NCI-H2081 treated with DMSO at 0.1 percent for 48 hours (cell line): Measurements from ENCODE around the gene RNF103.
"Not testable (repeated sequence)": the region's sequence is repeated elsewhere in the genome, so short reads cannot be mapped to it uniquely, and the experiment has no call there.

Experiments
- DNase-seq: peaks from one replicate; lab custom pipeline; 2025; lab: John Stamatoyannopoulos, UW

Gene RNF103

DNA sequence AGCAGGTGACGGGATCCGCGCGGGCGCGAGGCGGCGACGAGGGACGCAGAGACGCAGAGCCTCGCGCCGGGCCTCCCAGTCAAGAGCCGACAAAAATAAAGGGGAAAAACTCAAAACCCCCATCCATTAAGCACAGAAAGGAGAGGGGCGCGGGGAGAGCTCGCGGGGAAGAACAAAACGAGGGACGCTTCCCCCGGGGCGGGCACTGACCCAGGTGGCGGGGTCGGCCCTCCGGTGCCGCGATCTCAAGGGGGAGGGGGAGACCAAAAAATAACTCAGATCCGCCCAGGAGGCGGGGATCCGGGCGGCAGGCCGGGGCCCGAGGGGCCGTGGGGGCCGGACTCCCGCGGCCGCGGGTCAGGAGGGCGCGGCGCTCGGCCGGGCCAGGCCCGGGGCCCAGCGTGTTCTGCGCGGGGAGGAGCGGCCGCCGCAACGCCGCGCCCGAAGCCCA lies 597 bp downstream of the RNF103 start:
- no peak for DNase-seq

DNA sequence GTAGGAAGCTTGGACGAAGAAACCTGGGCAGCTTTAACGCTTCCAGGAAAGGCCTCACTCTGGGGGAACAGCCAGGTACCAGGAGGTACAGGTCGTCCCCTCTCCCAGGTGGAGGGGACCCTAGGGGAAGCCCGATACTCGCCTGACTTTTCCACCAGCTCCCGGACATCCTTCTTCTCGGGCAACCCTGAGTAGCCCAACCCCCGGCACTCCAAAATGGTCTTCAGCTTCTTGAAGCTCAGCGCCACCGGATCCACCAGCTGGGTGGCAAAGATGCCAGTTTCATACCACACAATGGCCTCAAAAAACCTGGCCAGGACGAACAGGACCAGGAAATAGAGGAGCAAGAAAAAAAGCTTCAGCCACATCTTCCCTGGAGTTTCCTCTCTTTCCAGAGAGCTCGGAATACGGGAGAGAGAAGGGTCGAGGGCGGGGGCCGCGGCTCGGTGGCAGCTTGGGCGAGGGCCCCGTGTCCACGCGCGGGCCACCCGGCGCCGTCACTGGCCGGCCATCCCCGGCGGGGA lies 1.1 kb downstream of the RNF103 start:
- DNase-seq = no peak

DNA sequence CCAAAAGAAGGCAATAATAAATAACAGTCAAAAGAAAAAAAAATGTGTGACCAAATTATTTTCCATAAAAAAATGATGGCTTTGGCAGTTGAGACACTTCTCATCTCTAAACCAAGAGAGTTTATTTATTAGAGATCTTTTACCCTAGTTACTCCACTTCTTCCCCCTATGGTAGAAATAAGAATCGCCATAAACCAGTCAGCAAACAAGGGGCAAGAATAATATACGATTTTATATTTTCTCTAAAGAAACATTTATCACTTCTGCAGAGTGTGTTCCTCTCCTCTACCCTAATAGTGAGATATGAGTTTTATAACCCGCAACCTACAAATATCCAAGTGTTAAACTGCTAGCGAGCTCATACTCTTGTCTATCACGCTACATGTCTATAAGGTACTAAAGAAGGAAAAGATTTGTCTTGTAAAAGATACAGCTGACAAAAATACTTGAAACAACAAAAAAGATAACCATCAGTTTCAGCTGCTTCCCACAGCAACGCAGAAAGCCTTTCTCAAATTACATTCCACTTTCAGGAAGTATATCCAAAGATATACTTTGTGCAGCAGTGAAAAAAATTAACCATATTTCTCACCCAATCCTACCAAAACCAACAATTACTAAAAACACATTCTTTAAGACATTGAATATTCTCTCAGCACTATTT lies 2.3 kb downstream of the RNF103 start:
- DNase-seq = no peak

DNA sequence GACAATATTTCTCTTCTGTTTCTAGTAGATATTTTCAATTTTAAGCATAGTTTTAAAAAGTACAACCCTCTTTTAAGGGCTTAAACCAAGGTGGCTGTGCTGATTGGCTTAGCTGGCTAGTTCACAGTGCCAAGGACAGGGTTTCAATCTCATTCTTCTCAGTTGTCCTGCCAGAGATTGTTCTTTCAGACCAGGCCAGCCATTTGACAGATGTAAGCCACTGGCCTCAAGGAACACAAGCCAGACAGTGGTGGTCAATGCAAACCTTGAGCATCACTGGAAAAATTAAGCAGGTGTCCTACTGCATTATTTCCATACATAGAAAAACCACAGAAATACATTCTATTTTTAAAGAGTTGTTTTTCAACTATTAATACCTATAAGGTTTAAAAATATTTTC lies 5.9 kb downstream of the RNF103 start:
- DNase-seq = no peak

DNA sequence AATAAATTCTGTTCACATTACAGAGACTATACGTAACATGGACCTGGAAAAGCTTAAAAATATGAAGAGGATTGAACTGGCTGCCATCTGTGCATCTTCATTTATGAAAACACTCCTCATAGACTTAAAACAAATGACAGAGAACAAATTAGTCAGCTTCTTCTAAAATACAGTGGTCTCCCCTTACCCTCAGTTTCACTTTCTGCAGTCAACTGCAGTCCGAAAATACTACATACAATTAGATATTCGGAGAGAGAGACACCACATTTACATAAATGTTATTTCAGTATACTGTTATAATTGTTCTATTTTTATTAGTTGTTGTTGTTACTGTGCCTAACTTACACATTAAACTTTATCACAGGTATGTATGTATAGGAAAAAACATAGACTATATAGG lies 6.5 kb downstream of the RNF103 start:
- DNase-seq = no peak

DNA sequence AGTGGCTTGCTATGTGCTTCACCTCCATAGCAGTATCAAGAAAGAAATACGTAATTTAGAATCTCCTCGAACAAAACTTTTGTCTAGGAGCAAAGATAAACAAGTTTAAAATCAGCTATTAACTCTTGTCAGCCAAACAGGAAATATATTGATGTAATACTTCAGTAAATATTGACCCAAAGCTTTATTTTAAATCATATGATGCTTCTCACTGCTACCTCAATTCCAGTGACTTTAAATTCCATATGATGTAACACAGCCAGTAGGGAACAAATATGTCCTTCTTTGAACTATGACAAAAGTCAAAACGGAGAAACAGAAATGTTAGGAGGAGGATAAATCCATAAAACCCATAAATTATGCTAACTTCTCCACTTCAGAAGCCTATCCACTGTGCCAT lies 7.2 kb downstream of the RNF103 start:
- no peak for DNase-seq

DNA sequence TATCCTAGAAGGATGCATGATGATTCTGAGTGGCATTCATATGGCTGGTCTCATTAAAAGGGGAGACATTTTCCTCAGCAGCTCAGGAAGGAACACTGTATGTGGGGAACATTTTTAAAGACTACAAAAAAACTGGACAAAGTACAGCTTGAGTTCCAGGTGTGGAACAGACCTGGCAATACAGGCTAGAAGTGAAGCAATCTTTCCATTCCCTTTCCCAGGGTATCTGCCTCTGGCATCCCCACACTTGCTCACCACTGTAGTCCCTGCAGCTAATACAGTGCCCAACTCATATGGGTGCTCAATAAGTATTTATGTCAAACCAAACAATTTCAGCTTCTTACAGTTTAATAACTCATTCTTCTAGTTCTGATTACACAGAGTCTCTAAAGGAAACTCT lies 8.1 kb downstream of the RNF103 start:
- DNase-seq = no peak

DNA sequence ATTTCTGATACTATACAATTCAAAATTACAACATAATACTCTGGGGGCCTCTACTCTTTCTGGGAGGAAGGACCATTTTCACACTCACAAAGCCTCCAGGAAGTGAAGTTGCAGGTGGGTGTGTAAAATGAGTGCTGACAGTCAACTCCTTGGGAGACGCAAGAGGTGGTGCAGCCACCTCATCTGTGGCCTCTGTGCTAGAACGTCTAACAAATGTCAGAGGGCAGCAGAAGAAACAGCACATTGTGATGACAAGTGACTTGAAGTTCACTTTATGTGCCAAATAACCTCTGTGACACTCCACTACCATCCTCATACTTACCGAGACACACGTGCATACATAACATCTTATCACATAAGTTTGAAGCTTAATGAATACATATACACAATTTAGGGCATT lies 10.2 kb downstream of the RNF103 start:
- DNase-seq = no peak

DNA sequence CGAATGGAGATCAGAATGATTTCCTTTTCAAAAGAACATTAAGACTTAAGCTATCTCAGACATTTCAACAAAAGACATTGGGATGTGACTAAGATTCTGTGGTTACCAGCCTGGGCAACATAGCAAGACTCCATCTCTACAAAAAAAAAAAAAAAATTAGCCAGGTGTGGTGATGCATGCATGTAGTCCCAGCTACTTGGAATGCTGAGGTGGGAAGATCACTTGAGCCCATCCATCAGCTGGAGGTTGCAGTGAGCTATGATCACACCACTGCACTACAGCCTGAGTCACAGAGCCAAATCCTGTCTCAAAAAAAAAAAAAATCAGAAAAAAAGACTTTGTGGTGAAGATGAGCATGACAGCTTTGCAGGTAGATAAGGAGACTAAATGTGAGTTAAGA lies 12.8 kb downstream of the RNF103 start:
- DNase-seq = no peak

DNA sequence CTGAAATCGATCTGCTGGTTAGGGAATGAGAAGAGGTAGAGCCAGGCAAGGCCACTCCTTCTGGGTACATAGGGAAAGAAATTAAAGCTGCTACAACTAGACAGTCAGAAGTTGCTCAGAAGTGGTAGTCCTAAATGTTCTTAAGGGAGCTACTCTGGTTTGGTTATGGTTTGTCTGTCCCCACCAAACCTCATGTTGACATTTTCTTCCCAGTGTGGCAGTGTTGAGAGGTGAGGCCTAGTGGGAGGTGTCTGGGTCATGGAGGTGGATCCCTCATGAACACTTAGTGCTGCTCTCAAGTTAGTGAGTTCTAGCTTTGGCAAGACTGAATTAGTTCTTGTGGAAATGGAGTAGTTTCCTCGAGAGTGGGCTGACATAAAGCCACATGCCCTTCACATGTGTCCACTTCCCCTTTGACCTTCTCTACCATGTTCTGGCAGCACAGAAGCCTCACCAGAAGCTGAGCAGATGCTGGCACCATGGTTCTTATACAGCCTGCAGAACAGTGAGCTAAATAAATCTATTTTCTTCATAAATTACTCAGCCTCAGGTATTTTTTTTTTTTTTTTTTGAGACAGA lies 14.7 kb downstream of the RNF103 start:
- no peak for DNase-seq

DNA sequence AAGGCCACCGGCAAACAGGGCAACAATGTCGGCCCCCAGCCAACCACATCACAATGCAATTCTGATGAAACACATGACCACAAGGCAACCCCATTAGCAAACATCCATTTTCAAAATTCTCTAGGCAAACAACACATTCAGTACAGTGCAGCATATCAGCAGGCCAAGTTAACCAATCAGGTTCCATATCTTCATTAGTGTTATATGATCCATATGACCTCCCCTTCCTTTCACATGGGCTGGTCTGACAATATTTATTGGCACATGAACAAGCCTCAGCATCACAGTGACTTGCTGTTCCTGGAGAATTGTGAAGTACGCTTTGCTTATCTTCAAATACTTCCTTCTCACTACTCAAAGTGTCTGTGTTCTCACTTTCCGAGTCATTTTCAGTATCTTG lies 19.8 kb downstream of the RNF103 start:
- DNase-seq = no peak

DNA sequence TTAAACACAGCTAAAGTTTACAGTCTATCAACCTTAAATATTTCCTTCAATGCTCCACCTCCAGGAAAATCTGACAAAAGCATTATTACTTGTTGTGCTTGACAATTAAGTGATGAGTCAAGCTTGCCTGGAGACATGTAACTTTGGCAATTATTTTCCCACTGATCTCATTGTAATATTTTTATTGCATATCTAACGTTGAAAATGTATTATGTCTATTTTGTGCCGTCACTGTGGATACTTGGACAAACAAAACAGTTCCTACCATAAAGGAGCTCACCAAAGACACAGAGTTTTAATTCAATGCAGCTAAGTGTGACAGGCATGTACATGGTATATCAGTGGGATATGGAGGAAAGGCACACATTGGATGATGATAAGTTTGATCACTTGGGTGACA lies 24.7 kb downstream of the RNF103 start:
- no peak for DNase-seq

DNA sequence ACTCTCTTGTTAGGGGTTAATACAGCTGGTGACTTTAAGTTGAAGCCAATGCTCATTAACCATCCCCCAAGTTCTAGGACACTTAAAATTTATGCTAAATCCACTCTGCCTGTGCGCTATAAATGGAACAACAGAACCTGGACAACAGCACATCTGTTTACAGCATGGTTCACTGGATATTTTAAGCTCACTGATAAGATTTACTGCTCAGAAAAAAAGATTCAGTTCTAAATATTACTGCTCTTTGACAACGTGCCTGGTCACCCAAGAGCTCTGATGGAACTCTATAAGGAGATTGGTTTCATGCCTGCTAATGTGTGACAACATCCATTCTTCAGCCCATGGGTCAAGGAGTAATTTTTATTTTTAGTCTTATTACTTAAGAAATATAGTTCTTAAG lies 27.5 kb downstream of the RNF103 start:
- DNase-seq = no peak

DNA sequence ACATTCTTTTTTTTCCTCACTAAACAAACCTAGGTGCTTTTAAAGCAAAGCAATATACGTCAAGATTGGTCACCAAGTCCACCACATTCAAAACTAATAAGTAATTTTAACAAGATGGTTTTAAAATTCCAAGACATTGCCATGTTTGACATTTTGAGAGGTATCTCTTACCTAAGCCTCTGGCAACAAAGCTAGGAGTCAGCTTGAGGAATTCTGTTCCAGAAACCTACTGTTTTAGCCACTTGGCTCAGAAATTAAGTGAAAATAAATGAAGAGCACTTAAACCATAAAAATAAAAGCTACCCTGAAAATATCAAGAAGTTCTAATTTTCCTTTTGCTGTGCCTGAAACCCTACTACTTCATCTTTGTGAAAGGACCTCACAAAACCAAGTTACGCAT lies 30.4 kb downstream of the RNF103 start:
- no peak for DNase-seq

DNA sequence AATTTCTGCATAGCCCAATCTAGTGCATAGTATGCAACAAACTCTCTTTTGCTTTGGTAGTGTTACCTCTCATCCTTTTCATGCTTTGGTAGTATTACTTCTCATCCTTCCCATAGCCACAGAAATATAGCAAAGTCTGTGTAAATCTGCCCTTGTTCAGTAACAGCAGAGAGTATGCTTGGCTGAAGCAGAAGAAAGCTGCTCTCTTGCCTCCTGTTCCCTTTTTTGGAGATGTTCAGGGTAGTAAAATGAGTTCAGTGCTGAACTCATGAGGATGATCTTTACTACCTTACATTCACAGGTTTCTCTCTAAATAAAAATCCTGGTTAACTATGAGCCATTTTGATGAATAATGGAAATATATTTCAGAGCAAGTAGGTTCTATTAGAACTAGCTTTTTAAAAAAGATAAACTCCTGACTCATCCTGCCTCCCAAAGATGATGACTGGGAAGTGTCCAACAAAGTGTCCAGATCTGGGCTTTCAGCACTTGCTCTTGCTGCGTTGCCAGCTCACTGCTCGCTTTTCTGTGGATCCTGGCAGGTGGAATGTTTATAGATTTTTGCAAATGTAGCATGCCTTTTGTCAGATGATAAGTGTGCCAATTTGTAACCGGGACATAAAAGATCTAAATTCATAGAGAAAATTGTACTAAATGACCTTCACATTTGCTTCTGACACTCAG lies 31.0 kb downstream of the RNF103 start:
- DNase-seq = no peak

DNA sequence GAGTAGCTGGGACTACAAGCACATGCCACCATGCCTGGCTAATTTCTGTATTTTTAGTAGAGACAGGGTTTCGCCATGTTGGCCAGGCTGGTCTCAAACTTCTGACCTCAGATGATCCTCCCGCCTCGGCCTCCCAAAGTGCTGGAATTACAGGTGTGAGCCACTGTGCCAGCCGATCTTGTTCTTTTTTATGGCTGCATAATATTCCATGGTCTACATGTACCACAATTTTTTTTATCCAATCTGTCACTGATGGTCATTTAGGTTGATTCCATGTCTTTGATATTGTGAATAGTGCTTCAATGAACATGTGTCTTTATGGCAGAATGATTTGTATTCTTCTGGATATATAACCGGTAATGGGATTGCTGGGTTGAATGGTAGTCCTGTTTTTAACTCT lies 34.0 kb downstream of the RNF103 start:
- DNase-seq = not testable (repeated sequence)

DNA sequence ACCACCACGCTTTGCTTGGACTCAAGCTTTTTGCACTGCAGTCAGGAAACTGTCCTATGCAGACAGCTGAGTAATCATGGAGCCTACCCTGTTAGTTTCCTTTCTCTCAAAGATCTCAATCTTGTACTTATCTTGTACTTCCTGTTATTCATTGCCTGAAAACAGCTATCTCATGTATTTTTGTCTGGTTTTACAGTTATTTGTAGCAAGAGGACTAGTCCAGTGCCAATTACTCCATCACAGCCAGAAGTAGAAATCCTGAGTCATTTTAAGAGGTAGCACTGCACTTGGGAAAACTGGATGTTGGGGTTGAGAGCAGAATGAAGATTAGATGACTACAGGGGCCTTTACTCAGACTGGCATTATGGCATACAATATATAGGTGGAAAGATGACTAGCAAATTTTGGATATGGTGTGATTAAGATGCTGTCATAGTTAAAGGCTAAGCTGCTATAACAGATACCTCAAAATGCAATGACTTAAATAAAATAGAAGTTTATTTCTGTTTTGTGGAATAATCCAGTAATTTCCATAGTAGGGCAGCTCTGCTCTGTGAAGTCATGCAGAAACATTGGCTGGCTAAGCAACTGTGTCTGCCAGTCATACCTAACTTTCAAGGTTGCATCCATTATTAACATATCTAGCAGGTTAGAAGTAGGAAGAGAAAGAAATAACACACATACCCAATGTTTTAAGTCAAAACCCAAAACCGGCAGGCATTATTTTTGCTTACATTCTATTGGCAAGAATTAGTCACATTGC lies 39.3 kb downstream of the RNF103 start:
- DNase-seq = no peak

DNA sequence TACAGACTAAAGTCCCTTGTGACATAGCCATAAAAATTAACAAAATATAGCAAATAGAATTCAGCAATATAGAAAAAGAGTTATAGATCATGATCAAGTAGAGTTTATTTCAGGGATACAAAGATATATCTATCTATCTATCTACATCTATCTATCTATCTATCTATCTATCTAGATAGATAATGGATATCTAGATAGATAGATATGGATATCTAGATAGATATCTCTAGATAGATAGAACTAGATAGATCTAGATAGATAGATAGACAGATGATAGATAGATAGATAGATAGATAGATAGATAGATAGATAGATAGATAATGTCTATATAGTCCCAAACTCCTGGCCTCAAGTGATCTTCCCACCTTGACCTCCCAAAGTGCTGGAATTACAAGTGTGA lies 43.1 kb downstream of the RNF103 start:
- DNase-seq = no peak

DNA sequence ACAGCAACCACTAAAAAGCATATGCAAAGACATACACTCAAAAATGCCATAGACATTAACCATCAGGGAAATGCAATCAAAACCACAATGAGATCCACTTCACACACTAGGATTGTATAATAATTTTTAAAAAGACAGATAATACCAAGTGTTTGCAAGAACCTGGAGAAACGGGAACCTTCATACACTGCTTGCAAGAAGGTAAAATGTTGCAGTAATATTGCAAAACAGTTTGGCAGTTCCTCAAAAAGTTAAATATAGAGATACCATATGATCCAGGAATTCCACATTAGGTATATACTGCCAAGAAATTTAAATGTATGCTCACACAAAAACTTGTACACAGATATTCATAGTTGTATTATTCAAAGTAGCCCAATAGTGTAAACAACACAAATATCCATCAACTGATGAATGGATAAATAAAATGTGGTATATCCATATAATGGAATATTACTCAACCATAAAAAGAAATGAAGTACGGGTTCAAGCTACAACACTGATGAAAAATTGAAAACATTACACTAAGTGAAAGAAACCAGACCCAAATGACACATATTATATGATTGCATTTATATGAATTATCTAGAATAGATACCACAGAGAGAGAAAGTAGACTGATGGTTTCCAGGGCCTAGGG lies 45.7 kb downstream of the RNF103 start:
- DNase-seq = no peak

DNA sequence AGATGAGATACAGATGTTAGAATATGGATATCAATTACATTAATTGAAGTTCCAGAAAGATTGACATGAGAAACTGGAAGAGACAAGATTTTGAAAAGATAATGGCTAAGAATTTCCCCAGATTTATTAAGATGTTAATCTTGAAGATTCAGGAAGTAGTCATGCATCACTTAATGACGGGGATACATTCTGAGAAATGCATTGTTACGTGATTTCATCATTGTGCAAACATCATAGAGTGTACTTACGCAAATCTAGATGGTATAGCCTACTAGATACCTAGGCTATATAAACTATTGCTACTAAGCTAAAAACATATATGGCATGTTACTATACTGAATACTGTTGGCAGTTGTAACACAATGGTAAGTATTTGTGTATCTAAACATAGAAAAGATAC lies 53.6 kb downstream of the RNF103 start:
- DNase-seq = no peak

DNA sequence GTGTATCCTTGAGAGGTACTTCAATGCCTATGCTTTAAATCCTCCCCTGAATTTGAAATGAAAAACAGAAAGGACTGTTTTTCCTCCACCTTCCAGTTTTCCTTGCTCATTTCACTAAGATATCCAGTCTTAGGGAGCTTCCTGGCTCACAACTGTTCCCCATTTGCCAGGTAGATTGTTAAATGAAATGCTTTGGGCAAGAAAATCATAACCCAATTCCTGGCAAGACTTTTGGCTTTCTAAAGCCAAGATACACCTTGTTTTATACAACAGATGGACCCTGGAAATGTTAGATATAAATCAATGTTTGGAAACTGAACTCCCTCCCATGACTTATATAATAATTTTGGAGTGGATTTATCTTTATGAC lies 56.9 kb downstream of the RNF103 start:
- no peak for DNase-seq

DNA sequence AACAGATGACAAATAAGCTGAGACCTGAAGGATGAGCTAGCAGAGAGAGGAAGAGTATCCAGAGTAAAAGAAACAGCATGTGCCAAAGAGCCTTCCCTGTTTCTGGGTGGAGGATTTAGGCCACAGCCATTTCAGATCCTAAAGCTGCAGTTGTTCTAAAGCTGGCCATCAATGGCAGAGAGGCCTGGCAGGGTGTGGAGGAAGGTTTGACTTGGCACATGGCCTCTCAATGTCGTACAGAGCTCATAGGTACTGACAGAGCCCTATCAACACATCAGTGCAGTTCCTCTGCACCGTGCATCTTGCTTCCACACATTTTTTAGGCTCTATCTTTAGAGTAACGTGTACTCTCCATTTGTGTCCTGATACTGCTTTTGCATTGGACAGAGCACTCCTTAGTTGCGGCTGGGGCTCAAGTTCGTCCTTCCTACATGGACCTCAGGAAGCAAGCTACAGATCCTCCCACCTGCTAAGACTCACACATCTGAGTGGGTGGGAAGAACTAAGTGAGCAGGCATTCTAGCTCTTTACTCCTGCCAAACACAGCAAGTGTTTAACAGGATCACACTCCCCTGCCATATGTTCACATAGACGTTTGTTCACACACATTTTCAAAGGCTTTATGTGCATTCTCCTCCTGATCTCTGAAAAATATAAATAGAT lies 57.4 kb downstream of the RNF103 start:
- DNase-seq = no peak
